AG04450 (cell line): ENCODE measurements around the gene DLK2. TPM values are rescaled to one million over a fixed set of nuclear protein-coding genes. Genes with fewer than 3 reads are reported as not detected.
"Not testable (repeated sequence)": the region's sequence is repeated elsewhere in the genome, so short reads cannot be mapped to it uniquely, and the experiment has no call there.

Experiments used
- CTCF ChIA-PET: fragments of 300-600, 350-600 bp; formaldehyde crosslinking; extraction: SDS; loops from one replicate; lab custom pipeline; 2022; ENCODE audit warnings: antibody characterized with exemption, inconsistent platforms; lab: Charles Lee
- POLR2A ChIA-PET: fragments of 350-600 bp; formaldehyde crosslinking; extraction: SDS; loops from one replicate; lab custom pipeline; 2021; ENCODE audit warnings: antibody characterized with exemption, inconsistent platforms; lab: Yijun Ruan, JAX
- DNase-seq: peaks from one replicate; pipeline ENCODE4 v3.0.0-alpha.2; 2011; ENCODE audit warnings: low read depth, low spot score
- H3K27ac ChIP-seq: one replicate; pipeline ENCODE4 v1.5.1; 2012; ENCODE audit warnings: low read depth, low read length, control low read depth
- H3K27me3 ChIP-seq: one replicate; pipeline ENCODE4 v1.6.0; 2012; ENCODE audit warnings: low read length; ENCODE audit not compliant: control insufficient read depth, insufficient read depth
- H3K4me3 ChIP-seq: 2 replicates; pipeline ENCODE4 v1.5.1; 2011; ENCODE audit warnings: mild to moderate bottlenecking, low read depth, low read length, control low read depth
- H3K9me3 ChIP-seq: 2 replicates; pipeline ENCODE4 v1.5.1; 2012; ENCODE audit warnings: low read length; ENCODE audit not compliant: control insufficient read depth, insufficient read depth
- polyA plus RNA-seq: library from polyadenylated mRNA; depleted of rRNA; stranded (reverse); fragments of >200 nt; gene quantifications from 2 replicates; pipeline ENCODE4 v1.2.3, GENCODE V29; 2011
- TF ChIP-seq, protein P1 (sequence below): IDR thresholded peaks from 2 replicates; pipeline ENCODE4 v1.5.1; 2011; ENCODE audit warnings: low read depth, low read length, control low read depth, inconsistent platforms

The DLK2 gene
- polyA plus RNA-seq, 1 experiment = 0.62 TPM

DNA sequence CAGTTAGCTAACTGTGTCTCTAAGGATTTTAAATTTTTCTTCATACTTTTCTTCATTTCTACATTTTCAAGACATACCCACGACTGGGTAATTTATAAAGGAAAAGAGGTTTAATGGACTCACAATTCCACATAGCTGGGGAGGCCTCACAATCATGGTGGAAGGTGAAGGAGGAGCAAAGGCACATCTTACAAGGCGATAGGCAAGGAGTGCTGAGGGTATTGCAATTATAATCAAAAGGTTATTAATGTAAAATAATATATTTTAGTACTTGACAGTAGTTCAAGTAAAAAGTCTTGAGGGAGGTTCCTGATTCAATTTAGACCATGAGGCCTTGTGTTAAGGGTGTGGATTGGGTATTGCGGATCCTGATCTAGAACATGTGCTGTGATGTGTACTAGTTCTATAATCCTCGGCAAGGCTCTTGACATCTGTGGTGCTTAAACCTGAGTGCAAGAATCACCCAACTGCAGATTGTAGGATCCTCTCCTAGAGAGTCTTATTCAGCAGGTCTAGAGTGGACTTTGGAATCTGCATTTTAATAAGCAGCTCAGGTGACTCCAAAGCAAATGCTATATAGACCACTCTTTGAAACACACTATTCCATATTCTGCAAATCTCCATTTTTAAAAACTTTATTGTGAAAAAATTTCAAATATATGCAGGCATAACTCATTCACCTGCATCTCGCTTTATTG, 35.2 kb downstream of the DLK2 start:
- TF ChIP-seq, protein P1, sequence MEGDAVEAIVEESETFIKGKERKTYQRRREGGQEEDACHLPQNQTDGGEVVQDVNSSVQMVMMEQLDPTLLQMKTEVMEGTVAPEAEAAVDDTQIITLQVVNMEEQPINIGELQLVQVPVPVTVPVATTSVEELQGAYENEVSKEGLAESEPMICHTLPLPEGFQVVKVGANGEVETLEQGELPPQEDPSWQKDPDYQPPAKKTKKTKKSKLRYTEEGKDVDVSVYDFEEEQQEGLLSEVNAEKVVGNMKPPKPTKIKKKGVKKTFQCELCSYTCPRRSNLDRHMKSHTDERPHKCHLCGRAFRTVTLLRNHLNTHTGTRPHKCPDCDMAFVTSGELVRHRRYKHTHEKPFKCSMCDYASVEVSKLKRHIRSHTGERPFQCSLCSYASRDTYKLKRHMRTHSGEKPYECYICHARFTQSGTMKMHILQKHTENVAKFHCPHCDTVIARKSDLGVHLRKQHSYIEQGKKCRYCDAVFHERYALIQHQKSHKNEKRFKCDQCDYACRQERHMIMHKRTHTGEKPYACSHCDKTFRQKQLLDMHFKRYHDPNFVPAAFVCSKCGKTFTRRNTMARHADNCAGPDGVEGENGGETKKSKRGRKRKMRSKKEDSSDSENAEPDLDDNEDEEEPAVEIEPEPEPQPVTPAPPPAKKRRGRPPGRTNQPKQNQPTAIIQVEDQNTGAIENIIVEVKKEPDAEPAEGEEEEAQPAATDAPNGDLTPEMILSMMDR = no peak
- ChIA-PET CTCF (no interaction called here), POLR2A (no interaction called here)
- H3K27me3 ChIP-seq = peaks cover 3% of the 10 kb centered on the region
- no peak for DNase-seq
- no peaks in the 10 kb centered on the region for H3K9me3 ChIP-seq
- H3K4me3 ChIP-seq = no peak overlapping the region
- no peak overlapping the region for H3K27ac ChIP-seq

DNA sequence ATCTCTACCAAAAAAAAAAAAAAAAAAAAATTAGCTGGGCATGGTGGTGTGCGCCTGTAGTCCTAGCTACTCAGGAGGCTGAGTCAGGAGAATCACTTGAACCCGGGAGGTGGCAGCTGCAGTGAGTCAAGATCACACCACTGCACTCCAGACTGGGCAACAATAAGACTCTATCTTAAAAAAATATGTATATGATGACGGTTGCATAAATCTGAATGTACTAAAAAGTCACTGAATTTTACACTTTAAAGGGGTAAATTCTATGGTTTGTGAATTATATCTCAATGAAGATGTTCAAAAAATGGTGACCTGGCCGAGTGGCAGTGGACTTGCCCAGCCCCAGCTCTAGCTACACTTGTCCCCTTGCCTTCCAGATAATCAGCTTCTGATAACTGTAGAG, 38.4 kb downstream of the DLK2 start:
- TF ChIP-seq, protein P1 = no peak
- peaks cover 6% of the 10 kb centered on the region for H3K27me3 ChIP-seq
- CTCF ChIA-PET = no interaction called here
- H3K4me3 ChIP-seq = no peak overlapping the region
- no peak overlapping the region for H3K27ac ChIP-seq
- POLR2A ChIA-PET = no interaction called here
- peaks cover 15% of the 10 kb centered on the region; the same call in 1 of the 2 replicates for H3K9me3 ChIP-seq
- no peak for DNase-seq

DNA sequence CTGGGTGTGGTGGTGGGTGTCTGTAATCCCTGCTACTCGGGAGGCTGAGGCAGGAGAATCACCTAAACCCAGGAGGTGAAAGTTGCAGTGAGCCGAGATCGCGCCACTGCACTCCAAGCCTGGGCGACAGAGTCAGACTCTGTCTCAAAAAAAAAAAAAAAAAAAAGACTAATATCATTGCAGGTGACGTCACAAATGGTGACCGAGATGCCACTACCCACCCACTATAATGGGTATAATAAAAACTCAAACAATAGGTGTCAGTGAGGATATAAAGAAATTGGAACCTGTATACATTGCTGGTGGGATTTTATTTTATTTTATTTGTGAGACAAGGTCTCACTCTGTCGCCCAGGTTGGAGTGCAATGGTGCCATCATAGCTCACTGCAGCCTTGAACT, 40.1 kb downstream of the DLK2 start:
- ChIA-PET CTCF (interaction anchor here (1.0 kb wide), 1 partner anchor 29 kb away, joined by 3 read pairs; no protein-coding TSS in a partner anchor), POLR2A (interaction anchor here (1.2 kb wide), 1 partner anchor 12 kb away, joined by 7 read pairs; the partner anchor contains the start of gene ABCC10)

DNA sequence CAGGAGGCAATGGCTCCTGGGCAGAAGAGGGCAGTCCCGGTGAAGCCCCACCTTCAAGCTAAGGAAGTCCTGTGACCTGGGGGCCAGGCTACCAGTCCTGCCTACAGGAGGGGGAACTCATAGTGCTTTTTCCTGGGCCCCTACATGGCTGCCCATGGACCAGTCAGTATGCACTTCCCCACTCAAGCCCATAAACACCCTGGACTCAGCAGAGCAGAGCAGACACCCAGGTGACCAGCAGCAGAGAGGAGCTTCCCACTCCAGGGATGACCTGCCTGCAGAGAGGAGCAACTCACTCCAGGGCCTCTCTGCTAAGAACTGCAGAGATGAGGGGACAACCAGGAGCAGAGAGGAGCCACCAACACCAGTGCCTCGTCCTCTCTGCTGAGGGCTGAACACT, 42.3 kb downstream of the DLK2 start:
- DNase-seq = no peak
- POLR2A ChIA-PET = no interaction called here
- Histone ChIP-seq H3K27ac (no peak overlapping the region), H3K27me3 (peaks cover 3% of the 10 kb centered on the region), H3K4me3 (no peak overlapping the region), H3K9me3 (peaks cover 15% of the 10 kb centered on the region; the same call in 1 of the 2 replicates)
- CTCF ChIA-PET = no interaction called here
- TF ChIP-seq, protein P1 = no peak

More for the DNA sequence above, 40.1 kb downstream of the DLK2 start:
- not testable (repeated sequence) for DNase-seq, H3K4me3 ChIP-seq, H3K27ac ChIP-seq, H3K27me3 ChIP-seq
- H3K9me3 ChIP-seq = peaks cover 15% of the 10 kb centered on the region; the same call in 1 of the 2 replicates

DNA sequence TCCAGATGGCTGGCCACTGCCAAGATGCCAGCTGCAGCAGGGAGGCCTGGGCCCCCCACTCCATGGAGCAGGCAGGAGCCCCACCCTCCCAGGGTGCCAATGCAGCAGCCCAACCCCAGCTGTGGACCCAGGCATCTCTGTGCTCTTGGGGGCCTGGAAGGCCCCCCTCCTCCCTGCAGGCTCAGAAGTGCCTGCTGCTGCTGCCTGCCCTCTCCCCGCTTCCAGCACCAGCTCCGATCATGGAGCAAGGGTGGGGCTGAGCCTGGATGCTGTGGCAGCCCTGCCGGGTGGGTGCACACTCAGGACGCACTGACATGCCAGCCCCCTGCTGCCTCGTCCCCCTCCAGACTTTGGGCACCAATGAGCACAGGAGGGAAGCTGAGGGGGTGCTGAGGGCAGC, 42.8 kb downstream of the DLK2 start:
- TF ChIP-seq, protein P1 = no peak
- Histone ChIP-seq H3K27ac (no peak overlapping the region), H3K4me3 (no peak overlapping the region), H3K9me3 (peaks cover 15% of the 10 kb centered on the region; the same call in 1 of the 2 replicates), H3K27me3 (peaks cover 3% of the 10 kb centered on the region)
- POLR2A ChIA-PET = no interaction called here
- CTCF ChIA-PET = no interaction called here
- no peak for DNase-seq

DNA sequence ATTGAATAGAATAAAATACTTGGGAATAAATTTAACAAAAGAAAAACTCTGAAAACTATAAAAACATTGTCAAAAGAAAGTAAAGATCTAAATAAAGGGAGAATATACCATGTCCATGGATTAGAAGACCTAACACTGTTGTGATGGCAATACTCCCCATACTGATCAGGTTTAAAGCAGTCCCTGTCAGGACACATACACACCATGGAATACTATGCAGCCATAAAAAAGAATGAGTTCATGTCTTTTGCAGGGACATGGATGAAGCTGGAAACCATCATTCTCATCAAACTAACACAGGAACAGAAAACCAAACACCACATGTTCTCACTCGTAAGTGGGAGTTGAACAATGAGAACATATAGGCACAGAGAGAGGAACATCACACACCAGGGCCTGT, 44.6 kb downstream of the DLK2 start:
- H3K4me3 ChIP-seq, CTCF ChIA-PET, H3K27me3 ChIP-seq, H3K27ac ChIP-seq, POLR2A ChIA-PET, DNase-seq: not testable (repeated sequence)
- peaks cover 15% of the 10 kb centered on the region; the same call in 1 of the 2 replicates for H3K9me3 ChIP-seq
